NCI-H510A (cell line): ENCODE results near the gene ORMDL1.
"Not testable (repeated sequence)": the region's sequence is repeated elsewhere in the genome, so short reads cannot be mapped to it uniquely, and the experiment has no call there.

Source experiments
- DNase-seq: peaks from one replicate; lab custom pipeline; 2025; lab: John Stamatoyannopoulos, UW

Gene ORMDL1

DNA sequence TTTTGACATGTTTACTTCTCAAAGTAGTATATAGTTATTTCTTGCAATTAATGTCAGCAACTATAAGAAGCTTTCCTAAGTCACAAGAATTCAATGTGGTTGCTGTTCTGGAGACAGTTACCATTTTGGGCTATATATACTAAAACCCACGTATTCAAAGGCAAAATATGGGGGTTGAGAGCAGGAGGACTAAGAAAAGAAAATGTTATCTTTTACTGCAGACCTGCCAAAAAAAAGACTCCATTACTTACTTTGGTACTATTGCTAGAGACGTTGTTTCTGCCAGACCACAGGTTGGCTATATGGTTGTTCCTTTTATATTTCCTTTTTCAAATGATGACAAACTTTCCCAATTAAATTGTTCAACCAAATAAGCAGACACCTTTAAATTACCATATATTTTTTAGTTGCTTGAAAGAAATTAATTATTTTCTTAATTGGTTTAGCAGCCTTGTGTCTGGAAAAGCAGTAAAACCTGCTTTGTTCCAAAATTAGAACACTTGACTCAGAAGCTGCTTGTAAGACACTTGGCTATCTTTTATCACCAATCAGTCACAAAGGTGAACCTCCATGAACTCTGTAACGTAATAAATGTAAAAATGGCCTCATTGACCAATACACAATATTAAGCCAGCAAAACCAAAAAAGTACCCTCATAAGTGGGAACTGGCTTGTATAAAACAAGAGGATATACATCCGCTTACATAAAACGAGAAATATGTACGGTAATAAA, 13.4 kb downstream of the ORMDL1 start:
- no peak for DNase-seq

DNA sequence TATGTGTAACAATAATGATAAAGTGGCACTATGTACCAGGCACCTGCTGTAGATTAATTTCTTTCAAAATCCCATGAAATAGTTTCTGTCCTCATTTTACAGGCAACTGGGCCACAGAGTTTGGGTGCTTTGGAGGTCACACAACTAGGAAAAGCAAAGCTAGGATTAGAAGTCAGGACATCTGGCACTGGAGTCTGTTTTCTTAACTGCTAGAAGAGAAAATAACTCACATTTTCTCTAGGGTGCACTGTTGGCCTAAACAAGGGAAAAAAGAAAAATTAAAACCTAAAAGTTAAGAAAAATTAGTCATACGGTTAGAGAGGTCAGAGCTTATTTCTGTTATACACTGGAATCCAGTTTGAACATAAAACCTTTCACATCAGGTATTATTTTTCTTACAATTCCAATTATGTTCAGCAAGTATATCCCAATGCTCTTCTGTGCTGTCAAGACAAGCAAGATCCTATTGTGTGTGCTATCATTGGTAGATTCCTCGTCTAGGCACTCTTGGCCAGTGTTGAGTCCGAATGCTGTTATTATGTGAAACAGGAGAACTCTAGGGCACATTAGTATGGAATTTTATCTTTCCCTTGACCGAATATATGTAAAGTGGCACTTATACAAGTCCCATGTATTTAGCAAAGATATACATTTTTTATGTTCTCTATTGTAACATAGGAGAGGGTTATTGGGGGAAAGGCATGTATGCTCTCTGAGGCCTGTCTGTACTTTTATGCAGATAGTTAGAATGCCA, 20.1 kb downstream of the ORMDL1 start:
- no peak for DNase-seq

DNA sequence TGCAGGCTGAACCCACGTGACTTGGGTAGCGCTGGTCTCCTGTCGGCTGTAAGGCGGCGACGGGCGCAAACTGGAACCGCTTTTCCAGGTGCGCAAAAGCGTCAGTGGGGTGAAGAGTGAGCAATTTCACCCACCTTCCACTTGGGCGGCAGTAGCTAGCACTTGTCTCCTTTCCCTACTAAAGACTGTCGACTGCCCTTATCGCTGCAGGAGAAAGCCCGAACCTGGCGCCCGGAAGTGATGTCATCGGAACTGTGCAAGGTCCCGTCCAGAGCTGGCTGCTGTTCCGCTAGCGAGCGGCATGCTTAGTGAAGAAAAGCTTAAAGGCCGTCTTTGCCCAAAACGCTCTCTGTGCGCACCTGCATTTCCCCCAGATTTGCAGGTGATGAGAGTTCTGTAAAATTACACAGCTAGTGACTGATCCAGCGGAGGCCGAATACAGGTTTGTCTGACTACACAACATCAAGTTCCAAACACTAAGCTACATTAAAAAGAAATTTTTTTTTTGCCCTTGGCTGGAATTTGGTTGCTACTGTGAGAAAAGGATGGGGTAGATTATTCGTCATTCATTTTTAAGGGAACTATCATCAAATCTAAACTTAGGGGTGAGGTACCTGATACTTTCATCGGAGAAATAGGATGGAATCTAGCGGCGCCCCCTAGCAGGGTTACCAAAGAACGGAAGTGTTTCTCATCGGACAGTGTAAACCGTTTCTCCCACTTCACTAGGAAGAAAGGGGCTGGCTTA, 21.4 kb downstream of the ORMDL1 start, which contains the start of gene OSGEPL1:
OSGEPL1 (minus strand) TSS at position 242 of the 748 bp plus-strand sequence. CDS start 1,152 bp downstream, outside the sequence.
- peak; percentile 94 for DNase-seq

DNA sequence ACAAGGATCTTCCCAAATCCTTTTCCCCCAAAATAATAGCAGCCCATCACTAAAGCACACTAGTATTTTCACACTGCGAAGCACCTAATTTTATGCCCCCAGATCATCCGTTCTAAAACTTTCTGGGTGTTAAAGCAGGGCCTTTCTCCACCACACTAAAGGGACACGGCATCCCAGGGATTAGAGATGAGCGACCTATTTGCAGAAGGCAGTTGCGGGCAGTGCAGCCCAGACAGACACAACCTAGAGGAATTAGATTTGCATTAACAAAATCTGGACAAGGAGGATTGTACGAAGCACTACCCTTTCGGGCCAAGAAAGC, 21.9 kb downstream of the ORMDL1 start:
- DNase-seq, result no peak

DNA sequence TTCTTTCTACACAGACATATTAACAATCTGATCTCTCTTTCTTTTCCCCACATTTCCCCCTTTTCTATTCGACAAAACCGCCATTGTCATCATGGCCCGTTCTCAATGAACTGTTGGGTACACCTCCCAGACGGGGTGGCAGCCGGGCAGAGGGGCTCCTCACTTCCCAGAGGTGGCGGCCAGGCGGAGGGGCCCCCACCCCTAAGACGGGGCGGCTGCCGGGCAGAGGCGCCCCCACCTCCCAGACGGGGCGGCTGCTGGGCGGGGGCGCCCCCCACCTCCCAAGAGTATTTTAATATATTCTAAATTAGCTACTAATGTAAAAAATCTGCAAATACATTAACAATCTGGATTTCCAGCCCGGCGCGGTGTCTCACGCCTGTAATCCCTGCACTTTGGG, 24.0 kb downstream of the ORMDL1 start:
- not testable (repeated sequence) for DNase-seq

DNA sequence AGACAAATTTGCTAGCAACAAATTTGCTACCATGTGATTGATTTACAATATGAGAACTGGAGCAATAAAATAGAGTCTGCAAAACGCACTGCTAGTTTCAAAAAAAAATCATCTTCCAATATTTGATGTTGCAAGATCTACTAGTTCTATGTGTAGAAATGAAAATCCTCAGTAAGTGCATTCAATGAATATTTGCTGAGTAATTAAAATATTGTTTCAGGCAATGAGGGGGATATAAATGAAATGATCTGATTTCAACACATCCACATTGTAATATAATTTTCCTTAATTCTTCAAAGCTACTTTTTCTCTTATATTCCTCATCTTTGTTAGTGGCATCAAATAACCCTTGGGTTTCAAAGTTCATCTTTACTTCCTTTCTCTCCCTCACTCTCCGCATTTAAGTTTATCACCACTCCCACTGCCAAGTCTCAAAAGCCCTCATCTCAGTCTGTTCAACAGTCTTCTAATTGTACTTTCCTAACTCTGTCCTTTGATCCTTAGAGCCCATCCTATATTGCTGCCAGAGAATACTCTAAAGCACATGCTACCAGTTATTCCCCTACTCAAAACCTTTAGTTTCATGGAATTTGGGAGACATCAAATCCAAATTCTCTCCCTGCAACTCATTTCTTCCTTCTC, 27.7 kb downstream of the ORMDL1 start:
- no peak for DNase-seq

DNA sequence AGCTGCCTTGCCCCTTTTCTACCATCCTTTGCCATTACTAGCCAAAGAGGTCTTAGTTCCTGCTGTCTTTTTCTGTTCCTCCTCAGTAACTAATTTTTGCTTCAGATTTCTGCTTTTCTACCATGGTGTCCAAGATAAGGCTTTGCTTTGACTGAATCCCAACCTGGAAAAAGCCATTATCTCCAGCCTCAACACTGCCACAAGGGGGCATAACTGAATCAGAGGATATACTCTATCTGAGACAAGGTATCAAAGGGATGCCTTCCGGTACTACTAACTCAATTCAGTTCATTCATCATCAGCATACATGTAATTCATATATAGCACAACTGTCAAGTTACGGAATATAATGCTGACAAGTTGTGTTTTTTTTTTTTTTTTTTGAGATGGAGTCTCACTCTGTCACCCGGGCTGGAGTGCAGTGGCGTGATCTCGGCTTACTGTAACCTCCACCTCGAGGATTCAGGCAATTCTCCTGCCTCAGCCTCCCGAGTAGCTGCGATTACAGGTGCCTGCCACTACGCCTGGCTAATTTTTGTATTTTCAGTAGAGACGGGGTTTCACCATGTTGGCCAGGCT, 33.0 kb downstream of the ORMDL1 start:
- no peak for DNase-seq

DNA sequence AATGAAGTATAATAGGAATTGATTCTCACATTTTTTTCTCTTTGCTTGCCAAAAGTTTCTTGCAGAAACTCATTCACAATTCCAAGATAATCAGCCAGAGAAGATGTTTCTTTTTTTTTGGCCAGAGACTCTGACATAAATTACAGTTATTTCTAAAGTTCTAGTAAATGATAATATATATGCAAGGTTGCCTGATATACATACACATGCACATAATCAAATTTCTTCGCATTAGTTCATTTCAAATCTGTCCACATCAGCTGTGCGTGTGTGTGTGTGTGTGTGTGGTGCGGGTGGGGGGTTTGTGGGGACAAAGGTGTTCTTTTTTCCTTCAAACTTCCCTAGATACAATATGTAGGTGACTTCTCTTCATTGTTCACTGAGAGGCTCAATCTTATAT, 54.7 kb downstream of the ORMDL1 start:
- DNase-seq, result no peak

DNA sequence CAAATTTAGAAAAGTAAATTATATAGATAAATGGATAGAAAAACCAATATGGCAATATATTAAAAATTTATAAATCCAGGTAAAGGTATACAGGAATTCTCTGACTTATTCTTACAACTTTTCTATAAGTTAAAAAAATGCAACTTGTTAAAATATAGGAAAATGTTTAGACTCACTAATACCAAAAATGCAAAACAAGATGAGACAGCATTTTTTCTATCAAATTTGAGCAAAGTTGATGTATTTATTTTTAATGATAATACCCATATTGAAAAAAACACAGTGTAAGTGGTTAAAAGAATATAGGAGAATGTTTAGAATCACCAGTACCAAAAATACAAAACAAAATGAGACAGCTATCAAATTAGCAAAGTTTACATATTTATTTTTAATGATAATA, 57.3 kb downstream of the ORMDL1 start:
- no peak for DNase-seq

DNA sequence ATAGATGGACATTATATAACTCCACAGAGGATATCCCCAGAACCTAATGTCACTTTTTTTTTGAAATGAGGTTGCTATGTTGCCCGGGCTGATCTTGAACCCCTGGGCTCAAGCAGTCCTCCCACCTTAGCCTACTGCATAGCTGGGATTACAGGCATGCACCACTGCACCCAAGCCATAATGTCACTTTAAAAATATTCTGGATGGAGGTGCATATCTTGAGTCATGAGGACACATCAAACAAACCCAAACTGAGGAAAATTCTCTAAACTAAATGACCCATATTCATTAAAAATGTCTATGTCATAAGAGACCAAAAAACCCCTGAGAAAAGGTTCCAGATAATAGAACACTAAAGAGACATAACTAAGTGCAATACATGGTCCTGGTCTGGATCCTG, 57.9 kb downstream of the ORMDL1 start:
- DNase-seq, result no peak

DNA sequence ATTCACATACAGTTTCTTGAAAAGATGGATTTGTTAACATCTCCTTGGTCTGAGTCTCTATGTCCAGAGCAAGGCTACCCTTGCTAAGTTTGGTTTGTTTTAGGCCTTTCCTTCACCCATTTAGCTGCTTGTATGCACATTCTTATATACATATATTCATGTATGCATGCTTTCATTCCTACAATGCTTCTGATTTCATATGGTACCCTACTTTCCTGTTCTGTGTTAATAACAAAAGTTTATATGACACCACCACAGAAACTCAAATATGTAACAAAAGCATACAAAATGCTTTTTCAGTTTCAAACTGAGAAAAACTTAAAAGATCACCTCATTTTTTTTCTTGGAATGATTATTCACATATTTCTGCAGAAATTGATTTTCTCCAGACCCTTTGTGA, 60.9 kb downstream of the ORMDL1 start:
- no peak for DNase-seq
